IPS-20b (cell line): ENCODE measurements around the gene MED9.

ENCODE experiments used
- H3K27ac ChIP-seq: one replicate; pipeline ENCODE4 v1.5.1; 2013; ENCODE audit warnings: low read length
- H3K27me3 ChIP-seq: 2 replicates; pipeline ENCODE4 v1.6.1; 2013; ENCODE audit warnings: mild to moderate bottlenecking, low read length, inconsistent platforms; ENCODE audit not compliant: insufficient read depth
- H3K36me3 ChIP-seq: 2 replicates; pipeline ENCODE4 v1.6.1; 2013; ENCODE audit warnings: low read depth, mild to moderate bottlenecking, inconsistent platforms, low read length, moderate library complexity; ENCODE audit not compliant: insufficient read depth
- H3K4me1 ChIP-seq: 2 replicates; pipeline ENCODE4 v1.6.1; 2013; ENCODE audit warnings: mild to moderate bottlenecking, control low read depth, inconsistent platforms, low read length, moderate library complexity; ENCODE audit not compliant: insufficient read depth
- H3K4me3 ChIP-seq: 2 replicates; pipeline ENCODE4 v1.5.1; 2013; ENCODE audit warnings: mild to moderate bottlenecking, low read length, inconsistent platforms
- H3K9ac ChIP-seq: 2 replicates; pipeline ENCODE4 v1.6.1; 2013; ENCODE audit warnings: low read depth, mild to moderate bottlenecking, inconsistent platforms, low read length, moderate library complexity
- H3K9me3 ChIP-seq: 2 replicates; pipeline ENCODE4 v1.6.1; 2013; ENCODE audit warnings: mild to moderate bottlenecking, low read depth, low read length, inconsistent platforms; ENCODE audit not compliant: insufficient read depth

The MED9 gene

GRCh38 chr17:17498606-17499301, 22.0 kb downstream of the MED9 start:
- peaks cover 25% of the 10 kb centered on the region for H3K27me3 ChIP-seq
- H3K9me3 ChIP-seq: no peaks in the 10 kb centered on the region
- H3K4me3 ChIP-seq: no peak overlapping the region
- no peak overlapping the region for H3K9ac ChIP-seq
- no peak overlapping the region for H3K27ac ChIP-seq
- H3K4me1 ChIP-seq: peaks cover 10% of the 10 kb centered on the region
- no peaks in the 10 kb centered on the region for H3K36me3 ChIP-seq

GRCh38 chr17:17499402-17500145, 22.8 kb downstream of the MED9 start:
- H3K9me3 ChIP-seq: no peaks in the 10 kb centered on the region
- H3K27ac ChIP-seq: no peak overlapping the region
- H3K36me3 ChIP-seq: no peaks in the 10 kb centered on the region
- H3K9ac ChIP-seq: no peak overlapping the region
- no peak overlapping the region for H3K4me3 ChIP-seq
- peaks cover 2% of the 10 kb centered on the region; the same call in 1 of the 2 replicates for H3K4me1 ChIP-seq
- peaks cover 16% of the 10 kb centered on the region for H3K27me3 ChIP-seq

GRCh38 chr17:17500999-17501605, 24.3 kb downstream of the MED9 start:
- H3K9ac ChIP-seq: no peak overlapping the region
- no peak overlapping the region for H3K27ac ChIP-seq
- H3K4me1 ChIP-seq: no peaks in the 10 kb centered on the region
- peaks cover 1% of the 10 kb centered on the region; the same call in 1 of the 2 replicates for H3K27me3 ChIP-seq
- no peaks in the 10 kb centered on the region for H3K36me3 ChIP-seq
- H3K4me3 ChIP-seq: no peak overlapping the region
- H3K9me3 ChIP-seq: no peaks in the 10 kb centered on the region

GRCh38 chr17:17502741-17503565, 26.2 kb downstream of the MED9 start:
- no peaks in the 10 kb centered on the region for H3K27me3 ChIP-seq
- no peaks in the 10 kb centered on the region for H3K9me3 ChIP-seq
- H3K36me3 ChIP-seq: no peaks in the 10 kb centered on the region
- H3K4me3 ChIP-seq: no peak overlapping the region
- H3K4me1 ChIP-seq: no peaks in the 10 kb centered on the region
- H3K27ac ChIP-seq: no peak overlapping the region
- H3K9ac ChIP-seq: no peak overlapping the region

GRCh38 chr17:17503566-17504130, 26.8 kb downstream of the MED9 start:
- Histone ChIP-seq H3K9ac (no peak overlapping the region), H3K4me1 (no peaks in the 10 kb centered on the region), H3K27me3 (no peaks in the 10 kb centered on the region), H3K4me3 (no peak overlapping the region), H3K27ac (no peak overlapping the region), H3K9me3 (no peaks in the 10 kb centered on the region), H3K36me3 (no peaks in the 10 kb centered on the region)

GRCh38 chr17:17504341-17505140, 27.7 kb downstream of the MED9 start:
- Histone ChIP-seq H3K4me3 (no peak overlapping the region), H3K36me3 (no peaks in the 10 kb centered on the region), H3K9ac (no peak overlapping the region), H3K27ac (no peak overlapping the region), H3K4me1 (no peaks in the 10 kb centered on the region), H3K9me3 (no peaks in the 10 kb centered on the region), H3K27me3 (no peaks in the 10 kb centered on the region)

- Histone ChIP-seq H3K27ac (no peak overlapping the region), H3K27me3 (no peaks in the 10 kb centered on the region), H3K9me3 (no peaks in the 10 kb centered on the region), H3K9ac (no peak overlapping the region), H3K36me3 (no peaks in the 10 kb centered on the region), H3K4me3 (no peak overlapping the region), H3K4me1 (no peaks in the 10 kb centered on the region)
Measured at GRCh38 chr17:17505151-17505550, 28.4 kb downstream of the MED9 start.

GRCh38 chr17:17505610-17506171, 28.9 kb downstream of the MED9 start:
- H3K9ac ChIP-seq: no peak overlapping the region
- no peaks in the 10 kb centered on the region for H3K4me1 ChIP-seq
- no peaks in the 10 kb centered on the region for H3K9me3 ChIP-seq
- H3K4me3 ChIP-seq: no peak overlapping the region
- H3K27ac ChIP-seq: no peak overlapping the region
- no peaks in the 10 kb centered on the region for H3K36me3 ChIP-seq
- H3K27me3 ChIP-seq: no peaks in the 10 kb centered on the region

- Histone ChIP-seq H3K27me3 (no peaks in the 10 kb centered on the region), H3K9ac (no peak overlapping the region), H3K9me3 (no peaks in the 10 kb centered on the region), H3K4me1 (no peaks in the 10 kb centered on the region), H3K36me3 (no peaks in the 10 kb centered on the region), H3K4me3 (no peak overlapping the region), H3K27ac (no peak overlapping the region)
Measured at GRCh38 chr17:17506181-17506741, 29.5 kb downstream of the MED9 start.

GRCh38 chr17:17506893-17507464, 30.2 kb downstream of the MED9 start:
- Histone ChIP-seq H3K27ac (no peak overlapping the region), H3K36me3 (no peaks in the 10 kb centered on the region), H3K4me3 (no peak overlapping the region), H3K9ac (no peak overlapping the region), H3K4me1 (no peaks in the 10 kb centered on the region), H3K27me3 (no peaks in the 10 kb centered on the region), H3K9me3 (no peaks in the 10 kb centered on the region)
